ENCODE results near the gene SFPQ. TPM values are rescaled to one million over a fixed set of nuclear protein-coding genes. Genes with fewer than 3 reads are reported as not detected.

SFPQ gene
- total RNA-seq, 3 donors from 2014 or later, result 249 to 314 (median 269) TPM

DNA sequence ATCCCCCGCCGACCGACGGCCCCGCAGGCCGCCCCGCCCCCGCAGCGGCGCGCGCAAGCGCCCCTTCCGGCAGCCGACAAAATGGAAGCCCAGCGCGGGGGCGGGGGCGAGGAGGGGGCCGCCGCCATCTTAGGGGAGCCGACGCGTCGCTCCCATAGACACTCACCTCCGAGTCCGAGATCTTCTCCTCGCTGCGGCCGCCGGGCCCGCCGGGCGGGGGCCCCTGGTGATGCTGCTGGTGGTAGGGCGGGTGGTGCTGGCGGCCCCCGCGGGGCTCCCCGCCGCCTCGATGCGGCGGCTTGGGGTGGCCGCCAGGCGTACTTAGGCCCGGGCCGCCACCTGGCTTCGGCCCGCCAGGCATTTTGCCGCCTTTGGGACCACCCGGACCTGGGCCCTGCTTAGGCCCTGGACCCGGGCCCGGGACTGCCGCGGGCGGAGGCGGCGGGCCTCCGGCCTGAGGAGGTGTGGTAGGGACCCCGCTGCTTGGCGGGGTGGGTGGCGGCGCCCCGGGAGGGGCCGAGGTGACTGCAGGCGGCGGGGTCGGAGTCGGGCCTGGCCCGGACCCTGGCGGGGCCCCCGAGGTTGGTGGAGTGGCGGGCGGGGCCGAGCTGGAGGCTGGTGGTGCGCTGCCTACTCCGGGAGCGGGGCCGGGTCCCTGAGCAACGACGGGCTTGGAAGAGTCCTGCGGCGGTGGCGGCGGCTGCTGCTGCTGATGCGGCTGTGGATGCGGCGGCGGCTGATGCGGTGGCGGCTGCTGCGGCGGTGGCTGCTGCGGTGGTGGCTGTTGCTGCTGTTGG, 691 bp downstream of the SFPQ start:
- H3K9me3 ChIP-seq, result no peaks in the 10 kb centered on the region
- no peaks in the 10 kb centered on the region for H3K36me3 ChIP-seq
- H3K4me3 ChIP-seq, result peak overlapping the region; percentile 93 to 100 (median 93)
- DNase-seq (ENCODE audit: low spot score in 2 of 2), result peak; percentile 72 to 81
- peaks cover 0 to 18% of the 10 kb centered on the region in 2 donors for H3K4me1 ChIP-seq
- no peaks in the 10 kb centered on the region for H3K27me3 ChIP-seq
- TF ChIP-seq, protein P1, sequence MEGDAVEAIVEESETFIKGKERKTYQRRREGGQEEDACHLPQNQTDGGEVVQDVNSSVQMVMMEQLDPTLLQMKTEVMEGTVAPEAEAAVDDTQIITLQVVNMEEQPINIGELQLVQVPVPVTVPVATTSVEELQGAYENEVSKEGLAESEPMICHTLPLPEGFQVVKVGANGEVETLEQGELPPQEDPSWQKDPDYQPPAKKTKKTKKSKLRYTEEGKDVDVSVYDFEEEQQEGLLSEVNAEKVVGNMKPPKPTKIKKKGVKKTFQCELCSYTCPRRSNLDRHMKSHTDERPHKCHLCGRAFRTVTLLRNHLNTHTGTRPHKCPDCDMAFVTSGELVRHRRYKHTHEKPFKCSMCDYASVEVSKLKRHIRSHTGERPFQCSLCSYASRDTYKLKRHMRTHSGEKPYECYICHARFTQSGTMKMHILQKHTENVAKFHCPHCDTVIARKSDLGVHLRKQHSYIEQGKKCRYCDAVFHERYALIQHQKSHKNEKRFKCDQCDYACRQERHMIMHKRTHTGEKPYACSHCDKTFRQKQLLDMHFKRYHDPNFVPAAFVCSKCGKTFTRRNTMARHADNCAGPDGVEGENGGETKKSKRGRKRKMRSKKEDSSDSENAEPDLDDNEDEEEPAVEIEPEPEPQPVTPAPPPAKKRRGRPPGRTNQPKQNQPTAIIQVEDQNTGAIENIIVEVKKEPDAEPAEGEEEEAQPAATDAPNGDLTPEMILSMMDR (IDR thresholded peaks at IDR 0.05), result peak in 1 of 3 donors; percentile 33
- TF ChIP-seq POLR2A (IDR thresholded peaks at IDR 0.05), result no peak
- TF ChIP-seq POLR2AphosphoS5 (IDR thresholded peaks at IDR 0.05), result peak in 2 of 3 donors; percentile 58 to 78
- peak overlapping the region; percentile 97 for H3K27ac ChIP-seq
- intact Hi-C loops (cut with DNase I; ENCODE audit: low total_unique reads), result no loop called here

- intact Hi-C loops (cut with DNase I; ENCODE audit: low total_unique reads), result no loop called here
- no peaks in the 10 kb centered on the region for H3K9me3 ChIP-seq
- no peaks in the 10 kb centered on the region for H3K27me3 ChIP-seq
- H3K27ac ChIP-seq, result peak overlapping the region; percentile 97
- TF ChIP-seq, protein P1 (IDR thresholded peaks at IDR 0.05), result no peak
- TF ChIP-seq POLR2A (IDR thresholded peaks at IDR 0.05), result no peak
- TF ChIP-seq POLR2AphosphoS5 (IDR thresholded peaks at IDR 0.05), result no peak
- H3K36me3 ChIP-seq, result peaks cover under 1% of the 10 kb centered on the region
- no peak for DNase-seq (ENCODE audit: low spot score in 2 of 2)
- H3K4me1 ChIP-seq, result peaks cover 0 to 18% of the 10 kb centered on the region in 2 donors
- peak overlapping the region; percentile 93 to 100 (median 93) for H3K4me3 ChIP-seq
These were observed 1.4 kb downstream of the SFPQ start for GRCh38 chr1:35191429-35192055.

GRCh38 chr1:35190784-35191183, 2.2 kb downstream of the SFPQ start:
- TF ChIP-seq POLR2AphosphoS5 (IDR thresholded peaks at IDR 0.05), result peak in 1 of 3 donors; percentile 8
- TF ChIP-seq POLR2A (IDR thresholded peaks at IDR 0.05), result no peak
- TF ChIP-seq, protein P1 (IDR thresholded peaks at IDR 0.05), result no peak
- intact Hi-C loops (cut with DNase I; ENCODE audit: low total_unique reads), result no loop called here
- Histone ChIP-seq H3K9me3 (no peaks in the 10 kb centered on the region), H3K27me3 (no peaks in the 10 kb centered on the region), H3K4me3 (peak overlapping the region; percentile 93 to 100 (median 93)), H3K36me3 (peaks cover 4% of the 10 kb centered on the region), H3K27ac (peak overlapping the region; percentile 6 to 97), H3K4me1 (peaks cover 0 to 18% of the 10 kb centered on the region in 2 donors)
- DNase-seq (ENCODE audit: low spot score in 2 of 2), result no peak

GRCh38 chr1:35188578-35189392, 4.2 kb downstream of the SFPQ start:
- Histone ChIP-seq H3K36me3 (peaks cover 18% of the 10 kb centered on the region), H3K9me3 (no peaks in the 10 kb centered on the region), H3K27ac (no peak overlapping the region), H3K4me1 (peaks cover 0 to 24% of the 10 kb centered on the region in 2 donors), H3K27me3 (no peaks in the 10 kb centered on the region), H3K4me3 (peak overlapping the region in 2 of 3 donors; percentile 93)
- no peak for DNase-seq (ENCODE audit: low spot score in 2 of 2)
- intact Hi-C loops (cut with DNase I; ENCODE audit: low total_unique reads), result no loop called here
- TF ChIP-seq, protein P1 (IDR thresholded peaks at IDR 0.05), result no peak
- TF ChIP-seq POLR2AphosphoS5 (IDR thresholded peaks at IDR 0.05), result no peak
